IMR-90 (cell line): Measurements from ENCODE around the gene GALC.

ENCODE experiments used
- BHLHE40 ChIP-seq: fragments of 150-350 bp; IDR thresholded peaks from 2 replicates; pipeline ENCODE4 v1.6.1; 2016; ENCODE audit warnings: mild to moderate bottlenecking, low read depth, low read length
- CEBPB ChIP-seq: IDR thresholded peaks from 2 replicates; pipeline ENCODE4 v1.6.1; 2012; ENCODE audit warnings: low read depth, low read length, improper control_type of control experiment
- MAFK ChIP-seq: IDR thresholded peaks from 2 replicates; pipeline ENCODE4 v1.6.1; 2012; ENCODE audit warnings: low read depth, low read length, improper control_type of control experiment
- MAZ ChIP-seq: IDR thresholded peaks from 2 replicates; pipeline ENCODE4 v1.6.1; 2012; ENCODE audit warnings: low read depth, mild to moderate bottlenecking, low read length, improper control_type of control experiment, moderate library complexity, borderline replicate concordance
- NFE2L2 ChIP-seq: fragments of 150-350 bp; IDR thresholded peaks from 2 replicates; pipeline ENCODE4 v1.6.1; 2016; ENCODE audit warnings: low read depth, mild to moderate bottlenecking, low read length
- POLR2A ChIP-seq: IDR thresholded peaks from 2 replicates; pipeline ENCODE4 v1.6.1; 2012; ENCODE audit warnings: mild to moderate bottlenecking, low read depth, low read length
- RAD21 ChIP-seq: IDR thresholded peaks from 2 replicates; pipeline ENCODE4 v1.6.1; 2012; ENCODE audit warnings: low read length, improper control_type of control experiment
- RFX5 ChIP-seq: IDR thresholded peaks from 2 replicates; pipeline ENCODE4 v1.8.0; 2012; ENCODE audit warnings: low read depth, mild to moderate bottlenecking, low read length, moderate library complexity
- SMC3 ChIP-seq: fragments of 150-350 bp; IDR thresholded peaks from 2 replicates; pipeline ENCODE4 v1.6.1; 2016; ENCODE audit warnings: low read depth, mild to moderate bottlenecking, antibody characterized with exemption, low read length, moderate library complexity
- TF ChIP-seq, protein P1 (sequence below): conservative IDR thresholded peaks from 2 replicates; pipeline ENCODE4 v1.5.1; 2012; ENCODE audit warnings: mild to moderate bottlenecking, low read depth, low read length, improper control_type of control experiment
- TF ChIP-seq, protein P2 (sequence below): fragments of 150-350 bp; IDR thresholded peaks from 2 replicates; pipeline ENCODE4 v1.6.1; 2017; ENCODE audit warnings: mild to moderate bottlenecking, antibody characterized with exemption, low read length, low read depth

DNA sequence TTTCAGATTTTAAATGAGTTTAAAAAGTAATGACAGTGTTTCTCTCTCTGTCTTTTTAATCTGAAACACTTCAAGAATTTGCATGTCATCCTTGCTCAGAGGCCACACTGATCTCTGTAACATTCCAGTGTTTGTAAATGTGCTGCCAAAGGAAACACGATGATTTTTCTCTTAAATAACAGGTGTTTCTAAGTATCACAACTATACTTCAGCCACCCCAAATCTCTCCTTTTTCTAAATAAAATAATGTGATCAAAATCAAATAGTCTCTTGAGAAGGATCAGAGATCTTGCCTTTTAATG is 3.3 kb upstream of the GALC start:
- TF ChIP-seq, protein P1, sequence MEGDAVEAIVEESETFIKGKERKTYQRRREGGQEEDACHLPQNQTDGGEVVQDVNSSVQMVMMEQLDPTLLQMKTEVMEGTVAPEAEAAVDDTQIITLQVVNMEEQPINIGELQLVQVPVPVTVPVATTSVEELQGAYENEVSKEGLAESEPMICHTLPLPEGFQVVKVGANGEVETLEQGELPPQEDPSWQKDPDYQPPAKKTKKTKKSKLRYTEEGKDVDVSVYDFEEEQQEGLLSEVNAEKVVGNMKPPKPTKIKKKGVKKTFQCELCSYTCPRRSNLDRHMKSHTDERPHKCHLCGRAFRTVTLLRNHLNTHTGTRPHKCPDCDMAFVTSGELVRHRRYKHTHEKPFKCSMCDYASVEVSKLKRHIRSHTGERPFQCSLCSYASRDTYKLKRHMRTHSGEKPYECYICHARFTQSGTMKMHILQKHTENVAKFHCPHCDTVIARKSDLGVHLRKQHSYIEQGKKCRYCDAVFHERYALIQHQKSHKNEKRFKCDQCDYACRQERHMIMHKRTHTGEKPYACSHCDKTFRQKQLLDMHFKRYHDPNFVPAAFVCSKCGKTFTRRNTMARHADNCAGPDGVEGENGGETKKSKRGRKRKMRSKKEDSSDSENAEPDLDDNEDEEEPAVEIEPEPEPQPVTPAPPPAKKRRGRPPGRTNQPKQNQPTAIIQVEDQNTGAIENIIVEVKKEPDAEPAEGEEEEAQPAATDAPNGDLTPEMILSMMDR, result no peak
- no peak for TF ChIP-seq RAD21
- TF ChIP-seq RFX5, result no peak
- TF ChIP-seq MAZ, result no peak
- no peak for TF ChIP-seq POLR2A
- TF ChIP-seq CEBPB, result no peak
- TF ChIP-seq, protein P2, sequence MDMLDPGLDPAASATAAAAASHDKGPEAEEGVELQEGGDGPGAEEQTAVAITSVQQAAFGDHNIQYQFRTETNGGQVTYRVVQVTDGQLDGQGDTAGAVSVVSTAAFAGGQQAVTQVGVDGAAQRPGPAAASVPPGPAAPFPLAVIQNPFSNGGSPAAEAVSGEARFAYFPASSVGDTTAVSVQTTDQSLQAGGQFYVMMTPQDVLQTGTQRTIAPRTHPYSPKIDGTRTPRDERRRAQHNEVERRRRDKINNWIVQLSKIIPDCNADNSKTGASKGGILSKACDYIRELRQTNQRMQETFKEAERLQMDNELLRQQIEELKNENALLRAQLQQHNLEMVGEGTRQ, result no peak
- TF ChIP-seq SMC3, result no peak
- no peak for TF ChIP-seq MAFK
- TF ChIP-seq BHLHE40, result no peak
- peak; percentile 38; the same call in 1 of the 2 replicates for TF ChIP-seq NFE2L2
